ENCODE results near the gene TTI1. TPM values are rescaled to one million over a fixed set of nuclear protein-coding genes. Genes with fewer than 3 reads are reported as not detected.

Gene TTI1
- total RNA-seq, 1 experiment from 2014 or later = 26.6 TPM

- POLR2A ChIA-PET = interaction anchor here (0.7 kb wide), 1 partner anchor 142 kb away, joined by 3 read pairs; no protein-coding TSS in a partner anchor
- ATAC-seq (no peak), DNase-seq (ENCODE audit: low read depth, low spot score) (no peak)
- TF ChIP-seq POLR2AphosphoS5 (IDR thresholded peaks at IDR 0.05; ENCODE audit: low read depth, low read length) (no peak), SIN3A (IDR thresholded peaks at IDR 0.05; ENCODE audit: borderline replicate concordance, insufficient read depth, low read depth, low read length) (no peak), CTCF (IDR thresholded peaks at IDR 0.05) (no peak), TCF7L2 (IDR thresholded peaks at IDR 0.05; ENCODE audit: low read depth, low read length) (no peak)
- TF ChIP-seq, protein P1, sequence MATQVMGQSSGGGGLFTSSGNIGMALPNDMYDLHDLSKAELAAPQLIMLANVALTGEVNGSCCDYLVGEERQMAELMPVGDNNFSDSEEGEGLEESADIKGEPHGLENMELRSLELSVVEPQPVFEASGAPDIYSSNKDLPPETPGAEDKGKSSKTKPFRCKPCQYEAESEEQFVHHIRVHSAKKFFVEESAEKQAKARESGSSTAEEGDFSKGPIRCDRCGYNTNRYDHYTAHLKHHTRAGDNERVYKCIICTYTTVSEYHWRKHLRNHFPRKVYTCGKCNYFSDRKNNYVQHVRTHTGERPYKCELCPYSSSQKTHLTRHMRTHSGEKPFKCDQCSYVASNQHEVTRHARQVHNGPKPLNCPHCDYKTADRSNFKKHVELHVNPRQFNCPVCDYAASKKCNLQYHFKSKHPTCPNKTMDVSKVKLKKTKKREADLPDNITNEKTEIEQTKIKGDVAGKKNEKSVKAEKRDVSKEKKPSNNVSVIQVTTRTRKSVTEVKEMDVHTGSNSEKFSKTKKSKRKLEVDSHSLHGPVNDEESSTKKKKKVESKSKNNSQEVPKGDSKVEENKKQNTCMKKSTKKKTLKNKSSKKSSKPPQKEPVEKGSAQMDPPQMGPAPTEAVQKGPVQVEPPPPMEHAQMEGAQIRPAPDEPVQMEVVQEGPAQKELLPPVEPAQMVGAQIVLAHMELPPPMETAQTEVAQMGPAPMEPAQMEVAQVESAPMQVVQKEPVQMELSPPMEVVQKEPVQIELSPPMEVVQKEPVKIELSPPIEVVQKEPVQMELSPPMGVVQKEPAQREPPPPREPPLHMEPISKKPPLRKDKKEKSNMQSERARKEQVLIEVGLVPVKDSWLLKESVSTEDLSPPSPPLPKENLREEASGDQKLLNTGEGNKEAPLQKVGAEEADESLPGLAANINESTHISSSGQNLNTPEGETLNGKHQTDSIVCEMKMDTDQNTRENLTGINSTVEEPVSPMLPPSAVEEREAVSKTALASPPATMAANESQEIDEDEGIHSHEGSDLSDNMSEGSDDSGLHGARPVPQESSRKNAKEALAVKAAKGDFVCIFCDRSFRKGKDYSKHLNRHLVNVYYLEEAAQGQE (IDR thresholded peaks at IDR 0.05; ENCODE audit: insufficient read depth in 1 of 2, low read depth in 2 of 2, low read length in 1 of 2) = no peak
- intact Hi-C loops (cut with micrococcal nuclease; ENCODE audit: unreplicated experiment) (no loop called here), in situ Hi-C loops (cut with HindIII; ENCODE audit: low pct_unique_long_range_greater_than_20kb, low sequenced_read_pairs) (no loop called here)
- no peaks in the 10 kb centered on the region for H3K9me3 ChIP-seq (ENCODE audit: control insufficient read depth, insufficient read depth, low read depth, low read length)
- no TSS peak for BruUV-seq (replicated peaks)
- H3K36me3 ChIP-seq (ENCODE audit: control insufficient read depth, insufficient read depth, low read length) = no peaks in the 10 kb centered on the region
- H3K4me1 ChIP-seq (ENCODE audit: control insufficient read depth, insufficient read depth, low read length) = no peaks in the 10 kb centered on the region
- CTCF ChIA-PET = no interaction called here
- H3K27me3 ChIP-seq (ENCODE audit: control insufficient read depth, insufficient read depth, low read length) = peaks cover 11% of the 10 kb centered on the region; the same call in 1 of the 2 replicates
- H3K4me3 ChIP-seq (ENCODE audit: low read depth in 2 of 2, low read length in 2 of 2) = no peak overlapping the region
- H3K27ac ChIP-seq (ENCODE audit: low read length) = no peak overlapping the region
These were observed 78.6 kb downstream of the TTI1 start for GRCh38 chr20:37954626-37955025.

DNA sequence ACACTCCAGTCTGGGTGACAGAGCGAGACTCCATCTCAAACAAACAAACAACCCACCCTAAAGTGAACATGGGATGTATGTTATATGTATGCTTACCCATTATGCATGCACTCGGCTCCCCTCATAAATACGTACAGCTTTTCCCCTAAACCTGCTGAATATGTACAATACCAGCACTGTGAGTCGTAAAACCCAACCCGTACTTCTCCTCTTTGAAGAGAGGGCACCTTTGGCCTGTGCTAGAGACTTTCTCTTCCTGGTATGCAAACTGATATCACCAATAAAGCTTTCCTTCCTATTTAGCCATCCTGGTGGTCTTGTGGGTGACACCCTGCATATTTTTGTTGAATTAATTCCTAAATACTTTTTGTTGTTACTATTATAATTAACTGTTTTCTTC, 79.1 kb downstream of the TTI1 start:
- in situ Hi-C loops (cut with HindIII; ENCODE audit: low pct_unique_long_range_greater_than_20kb, low sequenced_read_pairs) (no loop called here), intact Hi-C loops (cut with micrococcal nuclease; ENCODE audit: unreplicated experiment) (no loop called here)
- BruUV-seq (replicated peaks) = no TSS peak
- Histone ChIP-seq H3K9me3 (ENCODE audit: control insufficient read depth, insufficient read depth, low read depth, low read length) (no peaks in the 10 kb centered on the region), H3K4me3 (ENCODE audit: low read depth in 2 of 2, low read length in 2 of 2) (no peak overlapping the region), H3K27ac (ENCODE audit: low read length) (no peak overlapping the region), H3K36me3 (ENCODE audit: control insufficient read depth, insufficient read depth, low read length) (no peaks in the 10 kb centered on the region), H3K27me3 (ENCODE audit: control insufficient read depth, insufficient read depth, low read length) (peaks cover 11% of the 10 kb centered on the region; the same call in 1 of the 2 replicates), H3K4me1 (ENCODE audit: control insufficient read depth, insufficient read depth, low read length) (no peaks in the 10 kb centered on the region)
- POLR2A ChIA-PET = no interaction called here
- ATAC-seq (no peak), DNase-seq (ENCODE audit: low read depth, low spot score) (no peak)
- TF ChIP-seq TCF7L2 (IDR thresholded peaks at IDR 0.05; ENCODE audit: low read depth, low read length) (no peak), CTCF (IDR thresholded peaks at IDR 0.05) (no peak)
- TF ChIP-seq, protein P1 (IDR thresholded peaks at IDR 0.05; ENCODE audit: insufficient read depth in 1 of 2, low read depth in 2 of 2, low read length in 1 of 2) = no peak
- CTCF ChIA-PET = no interaction called here

All from Panc1 (cell line).